SK-N-SH treated with all-trans-retinoic acid at 6 μM for 48 hours (cell line): ENCODE results near the gene POLR3A.

ENCODE experiments used
- ATAC-seq: fragments of 200-7000 bp; cut with Tn5 transposase; 3 replicates; pipeline ENCODE4 v1.9.1; 2020; ENCODE audit warnings: mild to moderate bottlenecking, moderate library complexity
- ARNTL ChIP-seq: fragments of 450-650 bp; formaldehyde crosslinking; IDR thresholded peaks from 2 replicates; pipeline ENCODE4 v1.5.0; 2020; ENCODE audit warnings: low read depth, mild to moderate bottlenecking, moderate library complexity, borderline replicate concordance
- CSDC2 ChIP-seq: fragments of 250-450 bp; sonication (Bioruptor Pico); IDR thresholded peaks from 2 replicates; pipeline ENCODE4 v1.5.0; 2020; ENCODE audit warnings: mild to moderate bottlenecking, moderate library complexity
- ESRRG ChIP-seq: fragments of 250-450 bp; sonication (Bioruptor Pico); IDR thresholded peaks from 2 replicates; pipeline ENCODE4 v1.6.1; 2021; ENCODE audit warnings: mild to moderate bottlenecking
- OSR1 ChIP-seq: fragments of 250-450 bp; sonication (Bioruptor Pico); IDR thresholded peaks from 2 replicates; pipeline ENCODE4 v1.8.0; 2022; ENCODE audit warnings: moderate library complexity, mild to moderate bottlenecking, inconsistent platforms
- PPARA ChIP-seq: fragments of 250-450 bp; sonication (Bioruptor Pico); IDR thresholded peaks from 2 replicates; pipeline ENCODE4 v1.5.0; 2020; ENCODE audit warnings: mild to moderate bottlenecking, borderline replicate concordance
- SNAI2 ChIP-seq: fragments of 250-450 bp; sonication (Bioruptor Pico); IDR thresholded peaks from 2 replicates; pipeline ENCODE4 v1.5.0; 2020; ENCODE audit warnings: mild to moderate bottlenecking, moderate library complexity
- TCF4 ChIP-seq: fragments of 250-450 bp; sonication (Bioruptor Pico); IDR thresholded peaks from 2 replicates; pipeline ENCODE4 v1.8.0; 2021; ENCODE audit warnings: mild to moderate bottlenecking, moderate library complexity, borderline replicate concordance
- TOX ChIP-seq: fragments of 250-450 bp; sonication (Bioruptor Pico); IDR thresholded peaks from 2 replicates; pipeline ENCODE4 v1.8.0; 2021; ENCODE audit warnings: mild to moderate bottlenecking, moderate library complexity, borderline replicate concordance
- ZC3H10 ChIP-seq: fragments of 250-450 bp; sonication (Bioruptor Pico); IDR thresholded peaks from 2 replicates; pipeline ENCODE4 v1.5.1; 2021; ENCODE audit warnings: mild to moderate bottlenecking, moderate library complexity
- ZFP3 ChIP-seq: fragments of 250-450 bp; sonication (Bioruptor Pico); IDR thresholded peaks from 2 replicates; pipeline ENCODE4 v1.5.0; 2020; ENCODE audit warnings: mild to moderate bottlenecking, moderate library complexity
- ZFP30 ChIP-seq: fragments of 450-650 bp; formaldehyde crosslinking; IDR thresholded peaks from 2 replicates; pipeline ENCODE4 v1.5.0; 2022; ENCODE audit warnings: mild to moderate bottlenecking, moderate library complexity
- ZNF565 ChIP-seq: fragments of 450-650 bp; formaldehyde crosslinking; conservative IDR thresholded peaks from 2 replicates; pipeline ENCODE4 v1.5.0; 2020; ENCODE audit warnings: low read depth, mild to moderate bottlenecking, moderate library complexity
- ZNF70 ChIP-seq: fragments of 450-650 bp; formaldehyde crosslinking; IDR thresholded peaks from 2 replicates; pipeline ENCODE4 v1.5.0; 2020; ENCODE audit warnings: mild to moderate bottlenecking, moderate library complexity
- ZNF8 ChIP-seq: fragments of 450-650 bp; formaldehyde crosslinking; IDR thresholded peaks from 2 replicates; pipeline ENCODE4 v1.5.0; 2020; ENCODE audit warnings: mild to moderate bottlenecking, moderate library complexity
- TF ChIP-seq, protein P1 (sequence below): fragments of 250-450 bp; sonication (Bioruptor Pico); IDR thresholded peaks from 2 replicates; pipeline ENCODE4 v1.5.1; 2020; ENCODE audit warnings: low read depth, mild to moderate bottlenecking, moderate library complexity
- TF ChIP-seq, protein P2 (sequence below): fragments of 250-450 bp; sonication (Bioruptor Pico); IDR thresholded peaks from 2 replicates; pipeline ENCODE4 v1.8.0; 2021; ENCODE audit warnings: low read depth, mild to moderate bottlenecking, moderate library complexity, borderline replicate concordance
- TF ChIP-seq, protein P3 (sequence below): fragments of 250-450 bp; sonication (Bioruptor Pico); IDR thresholded peaks from 2 replicates; pipeline ENCODE4 v1.8.0; 2020; ENCODE audit warnings: mild to moderate bottlenecking, moderate library complexity, borderline replicate concordance

POLR3A gene

DNA sequence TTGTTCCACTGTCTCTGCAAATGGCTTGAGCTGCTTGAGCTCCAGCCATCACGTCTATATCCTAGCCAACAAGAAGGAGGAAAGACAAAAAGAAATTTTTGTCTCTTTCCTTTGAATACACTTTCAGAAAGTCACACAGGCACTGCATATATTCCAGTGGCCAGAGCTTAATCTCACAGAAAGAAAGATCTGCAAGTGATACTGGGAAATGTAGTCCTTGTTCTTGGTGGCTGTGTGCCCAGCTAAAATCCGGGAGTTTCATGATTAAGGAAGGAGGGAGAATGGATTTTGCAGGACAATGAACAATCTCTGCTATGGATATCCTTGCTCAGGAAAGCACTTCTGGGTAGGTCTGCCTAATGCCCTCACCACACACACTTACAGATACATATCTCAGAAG, 83.2 kb downstream of the POLR3A start:
- ATAC-seq: no peak
- TF ChIP-seq CSDC2 (no peak), SNAI2 (no peak)
- TF ChIP-seq, protein P1, sequence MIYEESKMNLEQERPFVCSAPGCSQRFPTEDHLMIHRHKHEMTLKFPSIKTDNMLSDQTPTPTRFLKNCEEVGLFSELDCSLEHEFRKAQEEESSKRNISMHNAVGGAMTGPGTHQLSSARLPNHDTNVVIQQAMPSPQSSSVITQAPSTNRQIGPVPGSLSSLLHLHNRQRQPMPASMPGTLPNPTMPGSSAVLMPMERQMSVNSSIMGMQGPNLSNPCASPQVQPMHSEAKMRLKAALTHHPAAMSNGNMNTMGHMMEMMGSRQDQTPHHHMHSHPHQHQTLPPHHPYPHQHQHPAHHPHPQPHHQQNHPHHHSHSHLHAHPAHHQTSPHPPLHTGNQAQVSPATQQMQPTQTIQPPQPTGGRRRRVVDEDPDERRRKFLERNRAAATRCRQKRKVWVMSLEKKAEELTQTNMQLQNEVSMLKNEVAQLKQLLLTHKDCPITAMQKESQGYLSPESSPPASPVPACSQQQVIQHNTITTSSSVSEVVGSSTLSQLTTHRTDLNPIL (CRISPR knock-in tag): no peak
- TF ChIP-seq, protein P2, sequence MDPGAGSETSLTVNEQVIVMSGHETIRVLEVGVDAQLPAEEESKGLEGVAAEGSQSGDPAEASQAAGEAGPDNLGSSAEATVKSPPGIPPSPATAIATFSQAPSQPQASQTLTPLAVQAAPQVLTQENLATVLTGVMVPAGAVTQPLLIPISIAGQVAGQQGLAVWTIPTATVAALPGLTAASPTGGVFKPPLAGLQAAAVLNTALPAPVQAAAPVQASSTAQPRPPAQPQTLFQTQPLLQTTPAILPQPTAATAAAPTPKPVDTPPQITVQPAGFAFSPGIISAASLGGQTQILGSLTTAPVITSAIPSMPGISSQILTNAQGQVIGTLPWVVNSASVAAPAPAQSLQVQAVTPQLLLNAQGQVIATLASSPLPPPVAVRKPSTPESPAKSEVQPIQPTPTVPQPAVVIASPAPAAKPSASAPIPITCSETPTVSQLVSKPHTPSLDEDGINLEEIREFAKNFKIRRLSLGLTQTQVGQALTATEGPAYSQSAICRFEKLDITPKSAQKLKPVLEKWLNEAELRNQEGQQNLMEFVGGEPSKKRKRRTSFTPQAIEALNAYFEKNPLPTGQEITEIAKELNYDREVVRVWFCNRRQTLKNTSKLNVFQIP: no peak

DNA sequence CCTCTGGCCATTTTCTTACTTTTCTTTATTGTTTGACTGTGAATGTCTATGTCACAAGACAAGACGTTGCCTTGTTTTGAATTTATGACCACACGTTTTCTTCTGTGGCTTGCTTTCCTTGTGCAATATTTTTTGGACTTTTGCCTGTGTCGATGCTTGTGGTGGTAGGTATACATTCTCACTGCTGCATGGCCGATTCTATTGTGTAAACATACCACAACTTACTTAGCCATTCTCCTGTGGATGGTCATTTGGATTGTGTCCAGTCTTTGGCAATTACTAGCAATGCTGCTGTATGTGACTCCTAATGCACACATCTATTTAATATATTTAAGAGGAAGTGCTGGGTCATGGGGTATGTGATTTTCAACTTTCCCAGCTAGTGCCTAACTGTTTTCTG, 84.8 kb downstream of the POLR3A start:
- TF ChIP-seq ZFP3 (CRISPR knock-in tag) (no peak), SNAI2 (no peak), ZNF70 (CRISPR knock-in tag) (no peak)
- TF ChIP-seq, protein P1 (CRISPR knock-in tag): no peak
- TF ChIP-seq, protein P2: no peak
- ATAC-seq: no peak

DNA sequence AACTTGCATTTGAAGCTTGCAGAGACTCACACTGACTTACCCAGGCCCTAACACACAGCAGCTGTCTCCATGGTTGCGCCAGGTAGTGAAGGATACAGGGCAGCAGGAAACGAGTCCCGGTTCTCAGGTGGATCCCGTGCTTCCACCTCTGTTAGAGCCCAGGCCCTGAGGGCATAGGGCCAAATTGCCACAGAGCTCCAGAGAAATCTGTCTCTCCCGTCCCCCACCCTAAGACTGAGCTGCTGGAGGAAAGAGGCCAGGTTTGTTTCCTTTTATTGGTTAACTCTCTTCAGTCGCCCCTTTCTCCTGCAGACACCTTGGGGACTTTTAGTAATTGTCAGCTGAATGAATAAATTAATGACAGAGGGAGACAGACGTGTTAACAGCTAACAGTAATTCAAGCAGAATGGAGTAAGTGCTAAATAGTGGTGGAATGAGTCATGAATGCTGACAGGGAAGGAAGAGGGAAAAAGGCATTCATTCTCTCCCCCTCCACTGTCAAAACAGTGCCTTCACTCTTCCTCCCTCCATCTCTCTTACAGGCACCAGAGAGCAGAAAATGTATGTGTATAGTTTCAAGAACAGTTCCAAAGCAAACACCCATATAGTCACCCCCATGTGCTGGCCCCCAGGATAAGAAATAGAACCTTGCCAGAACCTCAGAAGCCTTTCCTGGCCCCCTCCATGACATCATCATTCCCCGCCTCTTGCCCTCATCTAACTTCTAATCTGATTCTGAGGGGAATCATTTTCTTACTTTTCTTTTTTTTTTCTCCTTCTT, 86.0 kb downstream of the POLR3A start:
- peak; percentile 88 for ATAC-seq
- TF ChIP-seq ZFP30 (CRISPR knock-in tag) (no peak), TCF4 (CRISPR knock-in tag) (no peak), ZFP3 (CRISPR knock-in tag) (no peak)

DNA sequence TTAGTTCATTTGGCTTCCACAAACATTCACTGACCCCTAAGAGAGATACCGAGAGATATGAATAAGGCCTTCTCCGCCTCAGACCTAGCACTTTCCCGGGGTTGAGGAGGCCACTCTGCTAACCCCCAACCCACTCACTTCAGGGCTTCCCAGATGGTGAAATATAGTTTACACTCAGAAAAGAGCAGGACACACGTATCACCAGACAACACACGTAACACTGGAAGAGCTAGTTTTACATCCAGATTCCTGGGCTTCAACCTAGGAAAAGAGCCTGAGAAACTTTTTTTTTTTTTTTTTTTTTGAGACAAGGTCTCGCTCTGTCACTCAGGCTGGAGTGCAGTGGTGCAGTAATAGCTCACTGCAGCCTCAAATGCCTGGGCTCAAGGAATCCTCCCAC, 87.5 kb downstream of the POLR3A start:
- ATAC-seq: no peak
- no peak for TF ChIP-seq ARNTL
- TF ChIP-seq TOX: no peak
- TF ChIP-seq PPARA (CRISPR knock-in tag): no peak
- no peak for TF ChIP-seq ZNF70 (CRISPR knock-in tag)
- TF ChIP-seq ZC3H10 (CRISPR knock-in tag): no peak
- no peak for TF ChIP-seq ZNF565 (CRISPR knock-in tag)
- no peak for TF ChIP-seq ZNF8
- TF ChIP-seq OSR1 (CRISPR knock-in tag): no peak
- TF ChIP-seq, protein P3, sequence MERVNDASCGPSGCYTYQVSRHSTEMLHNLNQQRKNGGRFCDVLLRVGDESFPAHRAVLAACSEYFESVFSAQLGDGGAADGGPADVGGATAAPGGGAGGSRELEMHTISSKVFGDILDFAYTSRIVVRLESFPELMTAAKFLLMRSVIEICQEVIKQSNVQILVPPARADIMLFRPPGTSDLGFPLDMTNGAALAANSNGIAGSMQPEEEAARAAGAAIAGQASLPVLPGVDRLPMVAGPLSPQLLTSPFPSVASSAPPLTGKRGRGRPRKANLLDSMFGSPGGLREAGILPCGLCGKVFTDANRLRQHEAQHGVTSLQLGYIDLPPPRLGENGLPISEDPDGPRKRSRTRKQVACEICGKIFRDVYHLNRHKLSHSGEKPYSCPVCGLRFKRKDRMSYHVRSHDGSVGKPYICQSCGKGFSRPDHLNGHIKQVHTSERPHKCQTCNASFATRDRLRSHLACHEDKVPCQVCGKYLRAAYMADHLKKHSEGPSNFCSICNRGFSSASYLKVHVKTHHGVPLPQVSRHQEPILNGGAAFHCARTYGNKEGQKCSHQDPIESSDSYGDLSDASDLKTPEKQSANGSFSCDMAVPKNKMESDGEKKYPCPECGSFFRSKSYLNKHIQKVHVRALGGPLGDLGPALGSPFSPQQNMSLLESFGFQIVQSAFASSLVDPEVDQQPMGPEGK (CRISPR knock-in tag): no peak
- no peak for TF ChIP-seq TCF4 (CRISPR knock-in tag)
- no peak for TF ChIP-seq ESRRG (CRISPR knock-in tag)
- TF ChIP-seq, protein P2: no peak
- no peak for TF ChIP-seq ZFP30 (CRISPR knock-in tag)
- TF ChIP-seq SNAI2: no peak
